HG03280 (cell line): ENCODE measurements around the gene ALDH18A1.

Experiments used
- ATAC-seq: cut with Tn5 transposase; IDR thresholded peaks from one replicate; pipeline ENCODE4 v1.9.1; 2021; ENCODE audit warnings: mild to moderate bottlenecking, moderate library complexity; ENCODE audit not compliant: unreplicated experiment

ALDH18A1 gene

DNA sequence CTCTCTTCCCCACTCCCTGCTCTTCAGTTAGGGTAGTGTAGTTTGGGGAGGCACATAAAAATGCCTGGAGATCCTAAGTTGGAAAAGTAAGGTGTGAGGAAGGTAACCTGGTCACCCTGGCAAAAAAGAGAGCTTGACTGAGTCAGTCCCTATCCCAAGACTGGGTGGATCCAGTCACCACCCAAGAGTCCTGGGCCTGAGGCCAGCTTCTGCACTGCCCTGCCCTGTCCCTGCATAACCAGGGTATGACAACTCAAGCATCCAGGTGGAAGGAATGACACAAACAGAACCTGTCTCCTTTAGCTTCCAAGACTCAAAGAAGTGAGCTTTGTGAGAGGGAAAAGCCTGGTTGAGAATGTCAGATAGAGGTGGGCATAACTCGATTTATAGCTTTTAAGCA is 68.5 kb downstream of the ALDH18A1 start:
- ATAC-seq = no peak

DNA sequence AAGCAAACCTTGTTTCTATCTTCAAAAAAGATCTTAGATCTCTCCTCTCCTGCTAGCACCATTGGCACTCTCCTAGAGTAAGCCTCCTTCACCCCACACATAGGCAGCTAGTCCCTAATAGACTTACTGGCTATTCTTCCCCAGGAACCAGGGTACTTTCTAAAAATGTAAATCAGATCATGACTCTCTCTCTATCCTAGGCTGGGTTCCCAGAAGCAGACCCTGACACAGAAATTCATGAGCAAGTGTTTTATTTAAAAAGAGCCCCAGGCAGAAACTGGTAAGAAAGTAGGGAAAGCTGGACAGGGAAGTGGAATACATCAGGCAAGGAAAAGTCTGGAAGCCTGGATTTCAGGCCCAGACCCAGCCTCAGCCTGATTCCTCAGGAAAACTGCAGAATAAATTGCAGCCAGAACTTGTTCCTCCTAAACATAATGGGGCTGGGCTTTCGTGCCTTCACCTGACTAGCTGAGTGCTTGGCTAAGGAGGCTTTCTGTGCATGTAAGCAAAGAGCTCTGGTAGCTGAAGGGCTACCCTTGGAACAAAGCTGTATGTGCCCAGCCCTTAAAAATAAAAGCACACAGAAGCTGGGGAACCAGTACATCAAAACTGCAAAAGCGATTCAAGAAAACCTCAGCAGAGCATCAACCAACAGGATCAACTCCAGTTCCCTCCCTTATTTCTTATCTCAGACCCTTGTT is 76.5 kb downstream of the ALDH18A1 start:
- no peak for ATAC-seq

DNA sequence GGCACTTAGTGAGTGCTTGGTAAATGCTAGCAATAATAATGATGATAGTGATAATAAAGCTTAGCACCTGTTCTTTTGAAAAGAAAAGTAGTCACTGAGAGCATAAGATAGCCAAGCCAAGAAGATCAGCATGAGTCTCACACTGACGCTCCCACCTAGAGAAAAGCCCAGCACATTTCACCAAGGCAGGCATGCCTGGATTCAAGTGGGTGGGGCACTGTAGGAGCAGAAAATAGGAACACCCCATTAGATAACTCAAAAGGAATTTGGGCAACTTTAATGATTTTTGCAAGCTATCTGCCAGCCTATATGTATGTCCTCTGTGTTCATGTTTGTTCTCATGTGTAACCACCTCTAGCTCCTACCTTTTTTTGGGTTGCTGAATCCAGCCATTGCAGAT is 77.2 kb downstream of the ALDH18A1 start:
- no peak for ATAC-seq

DNA sequence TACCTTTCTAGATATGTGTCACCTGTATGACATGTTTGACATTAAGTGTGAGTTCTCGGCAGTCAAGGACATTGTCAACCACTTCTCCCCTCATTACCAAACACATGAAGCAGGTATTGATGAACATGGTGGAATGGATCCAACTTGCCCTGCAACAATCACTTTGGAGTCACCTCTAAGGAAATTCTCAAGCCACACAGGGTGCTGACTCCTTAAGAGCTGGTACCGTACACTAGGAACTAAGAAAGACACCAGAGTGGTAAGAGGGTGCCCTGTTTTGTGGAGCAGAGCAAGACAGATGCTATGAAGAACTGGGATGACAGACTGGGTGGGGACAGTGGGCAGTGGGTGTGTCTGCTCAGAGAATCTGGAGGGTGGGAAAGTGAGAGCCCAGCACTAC is 77.9 kb downstream of the ALDH18A1 start:
- no peak for ATAC-seq

DNA sequence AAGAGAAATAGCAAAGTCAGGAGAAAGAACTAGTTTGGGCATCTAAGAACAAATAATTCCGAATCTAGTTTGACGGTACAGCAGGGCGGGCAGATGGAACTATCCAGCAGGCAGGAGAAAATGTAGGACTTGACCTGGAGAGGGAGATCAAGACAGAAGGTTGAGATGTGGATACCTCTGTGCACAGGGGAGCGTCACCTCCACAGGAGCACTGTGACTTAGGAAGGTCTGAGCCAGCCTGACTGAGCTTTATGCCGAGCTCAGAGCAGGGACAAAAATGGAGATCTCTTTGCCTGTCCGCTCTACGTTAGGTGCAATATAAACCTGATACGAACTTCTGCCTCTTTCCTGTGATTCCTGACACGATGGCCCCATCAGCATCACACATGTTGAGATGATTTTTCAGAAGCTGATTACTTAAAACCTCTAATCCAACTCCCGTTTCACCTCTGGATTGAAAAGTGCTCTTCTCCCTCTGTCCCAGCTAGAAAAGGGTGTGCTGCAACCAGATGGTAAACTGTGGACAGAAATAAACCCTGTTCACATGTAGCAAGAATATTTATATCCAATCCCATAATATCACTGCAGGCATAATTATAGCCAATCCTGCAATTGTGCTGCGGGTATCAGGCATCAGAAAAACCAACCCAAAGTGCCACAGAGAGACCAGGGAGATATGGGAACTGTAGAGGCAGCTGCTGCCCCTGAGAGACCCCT is 81.7 kb downstream of the ALDH18A1 start:
- ATAC-seq = no peak

DNA sequence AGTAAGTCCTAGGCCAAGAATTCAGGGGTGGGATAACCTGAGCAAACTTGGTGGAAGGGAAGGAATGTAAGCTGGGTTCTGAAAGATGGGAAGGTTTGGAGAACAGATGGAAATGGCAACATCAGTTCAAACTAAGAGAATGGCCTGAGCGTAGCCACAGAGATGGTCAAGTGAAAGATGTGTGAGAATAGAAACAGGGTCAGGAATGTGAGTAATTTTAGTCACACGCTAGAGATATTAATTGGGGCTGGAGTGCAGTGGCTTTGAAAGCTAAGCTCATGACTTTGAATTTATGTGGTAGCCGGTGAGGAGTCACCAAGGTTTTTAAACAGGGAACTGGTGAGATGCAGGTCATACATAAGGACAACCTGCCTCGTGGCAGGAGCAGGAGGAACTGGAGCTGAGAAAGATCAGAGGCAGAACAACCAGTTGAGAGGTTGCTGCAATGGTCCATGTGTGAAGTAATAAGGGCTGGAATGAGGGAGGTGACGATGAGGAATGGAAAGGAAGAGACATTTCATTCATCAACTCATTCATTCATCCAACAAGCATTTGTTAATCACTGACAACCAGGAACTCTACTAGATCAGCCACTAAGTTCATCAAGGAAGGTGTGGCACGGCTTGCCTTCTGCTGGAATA is 82.4 kb downstream of the ALDH18A1 start:
- no peak for ATAC-seq

DNA sequence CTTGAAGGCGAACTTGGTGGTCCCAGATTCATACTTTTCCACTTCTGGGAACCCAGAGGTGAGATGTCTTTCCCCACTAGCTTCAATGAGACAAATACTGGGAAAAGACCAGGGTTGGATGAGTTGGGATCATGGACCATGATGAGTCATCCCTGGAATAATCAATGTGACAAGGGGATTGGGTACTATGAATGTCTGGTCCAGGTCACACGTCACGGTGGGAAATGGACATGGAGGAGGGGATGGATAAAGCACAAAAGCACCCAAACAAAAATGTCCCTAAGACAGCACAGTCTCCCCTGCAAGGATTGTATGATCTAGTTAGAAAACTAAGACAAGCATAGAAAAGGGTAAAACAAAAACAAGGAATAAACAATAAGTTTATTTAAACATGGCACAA is 83.0 kb downstream of the ALDH18A1 start:
- no peak for ATAC-seq

DNA sequence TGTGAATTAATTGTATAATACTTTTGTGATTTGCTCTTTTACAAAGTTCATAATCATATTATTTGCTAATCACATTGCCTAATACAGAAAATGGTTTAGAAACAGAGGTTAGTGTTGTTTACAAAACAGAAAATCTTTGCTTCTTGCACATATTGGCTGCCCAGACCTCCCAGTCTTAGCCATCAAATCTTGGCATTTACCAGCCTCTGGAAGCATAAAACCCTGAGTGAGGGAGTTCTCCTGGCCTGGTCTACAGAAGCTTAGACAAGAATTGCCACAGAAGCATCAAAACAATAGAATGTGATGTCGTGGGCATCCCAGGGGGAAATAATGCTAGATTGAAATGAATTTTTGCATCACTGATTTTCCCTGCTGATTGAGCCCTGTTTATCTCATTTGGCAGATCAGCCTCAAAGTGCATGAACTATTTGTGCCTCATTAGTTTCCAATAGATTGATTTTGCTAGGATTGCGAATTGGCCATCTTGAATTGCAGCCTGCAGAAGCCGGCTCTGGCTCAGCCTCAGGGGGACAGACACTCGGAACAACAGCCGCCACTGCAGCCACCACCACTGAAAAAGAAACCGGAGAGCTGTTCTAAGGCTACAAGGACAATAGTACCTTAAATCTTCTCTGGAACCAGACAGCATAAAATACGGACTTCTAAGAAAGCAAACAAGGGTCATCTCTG is 84.2 kb downstream of the ALDH18A1 start:
- ATAC-seq = no peak

DNA sequence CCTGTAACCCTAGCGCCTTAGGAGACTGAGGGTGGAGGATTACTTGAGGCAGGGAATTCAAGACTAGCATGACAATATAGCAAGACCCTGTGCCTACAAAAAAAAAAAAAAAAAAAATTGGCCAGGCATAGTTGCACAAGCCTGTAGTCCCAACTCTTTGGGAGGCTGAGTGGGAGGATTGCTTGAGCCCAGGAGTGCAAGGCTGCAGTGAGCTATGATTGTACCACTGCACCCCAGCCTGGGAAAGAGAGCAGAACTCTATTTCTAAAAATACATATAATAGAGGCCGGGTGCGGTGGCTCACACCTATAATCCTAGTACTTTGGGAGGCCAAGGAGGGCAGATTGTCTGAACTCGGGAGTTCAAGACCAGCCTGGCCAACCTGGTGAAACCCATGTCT is 85.1 kb downstream of the ALDH18A1 start:
- no peak for ATAC-seq

DNA sequence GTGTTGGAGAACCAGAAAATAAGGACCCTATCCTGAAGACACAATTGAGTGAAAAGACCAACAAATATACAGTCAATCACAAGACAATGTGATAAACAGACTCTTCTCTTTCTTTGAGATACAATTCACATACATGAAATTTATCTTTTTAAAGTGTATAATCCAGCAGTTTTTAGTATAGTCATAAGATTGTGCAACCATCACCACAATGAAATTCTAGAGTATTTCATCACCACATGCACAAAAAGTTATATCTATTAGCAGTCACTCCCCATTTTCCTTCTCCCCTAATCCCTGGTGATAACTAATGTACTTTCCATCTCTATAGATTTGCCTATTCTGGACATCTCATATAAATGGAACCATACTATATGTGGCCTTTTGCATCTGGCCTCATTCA is 87.1 kb downstream of the ALDH18A1 start:
- no peak for ATAC-seq

DNA sequence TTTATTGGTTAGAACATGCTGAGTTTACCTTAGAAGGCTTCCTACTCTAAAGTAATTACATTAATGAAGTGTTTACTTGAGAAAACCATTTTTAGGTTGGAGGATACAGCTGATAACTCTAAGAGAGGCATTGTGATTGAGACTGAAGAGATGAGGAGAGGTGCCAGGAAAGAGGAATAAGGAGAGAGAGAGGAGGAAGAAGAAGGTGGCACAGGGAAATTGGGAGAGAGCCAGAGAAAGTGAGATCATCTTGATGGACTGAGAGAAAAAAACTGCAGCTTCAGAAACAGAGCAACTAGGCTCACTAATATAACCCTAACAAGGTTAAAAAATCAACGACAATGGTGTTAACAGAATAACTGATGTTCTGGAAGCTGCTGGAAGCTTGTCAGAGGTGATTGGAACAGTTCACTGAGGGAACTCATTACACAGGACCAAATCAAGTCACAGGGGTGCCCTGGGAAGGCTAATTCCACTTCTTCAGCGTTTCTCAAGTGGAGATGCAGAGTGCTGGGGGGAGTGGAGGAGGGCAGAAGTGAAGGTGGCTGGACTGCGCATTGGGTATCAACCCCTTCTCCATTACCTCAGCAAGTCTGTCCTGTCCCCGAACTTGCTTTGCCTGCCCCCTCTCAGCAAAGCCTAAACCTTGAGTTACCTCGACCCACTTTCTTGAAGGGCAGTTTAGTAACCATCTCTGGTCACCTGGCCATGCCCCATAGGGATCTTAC is 88.4 kb downstream of the ALDH18A1 start:
- no peak for ATAC-seq

DNA sequence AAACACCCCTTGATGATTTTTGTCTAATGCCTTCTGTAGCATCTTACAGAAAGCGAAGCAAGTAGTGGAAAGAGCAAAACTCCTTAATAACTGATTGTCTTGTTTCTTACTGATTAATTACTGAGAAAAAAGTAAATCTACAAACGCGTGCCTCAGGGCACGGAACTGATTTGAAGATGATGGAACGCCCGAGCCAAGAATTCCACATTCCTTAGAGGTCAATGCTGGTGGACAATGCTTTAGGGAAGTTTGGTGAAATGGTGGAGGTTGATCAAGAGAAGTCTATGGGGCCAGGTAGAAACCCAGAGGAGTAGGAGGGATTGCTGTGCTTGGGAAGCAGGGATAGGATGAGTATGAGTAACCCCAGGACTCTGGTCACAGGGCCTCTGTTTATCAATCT is 90.4 kb downstream of the ALDH18A1 start:
- no peak for ATAC-seq

DNA sequence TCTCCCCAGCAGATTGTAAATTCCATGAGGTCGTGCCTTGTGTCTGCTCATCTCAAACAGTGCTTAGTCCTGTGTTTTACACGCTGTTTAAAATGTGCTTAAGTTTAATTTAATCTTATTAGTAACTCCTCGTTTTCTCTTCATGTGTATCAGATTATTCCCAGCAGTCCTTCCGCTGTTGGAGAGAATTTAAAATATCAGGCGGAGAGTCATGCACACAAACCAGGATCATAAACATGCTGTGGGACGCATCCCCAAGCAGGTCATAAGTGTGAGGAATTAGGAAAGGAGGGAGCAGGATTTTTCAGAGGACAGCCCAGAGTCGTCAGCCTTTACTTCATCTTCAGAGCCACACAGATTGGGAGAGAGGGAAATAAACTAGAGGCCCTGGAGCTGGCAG is 91.2 kb downstream of the ALDH18A1 start:
- ATAC-seq = no peak

DNA sequence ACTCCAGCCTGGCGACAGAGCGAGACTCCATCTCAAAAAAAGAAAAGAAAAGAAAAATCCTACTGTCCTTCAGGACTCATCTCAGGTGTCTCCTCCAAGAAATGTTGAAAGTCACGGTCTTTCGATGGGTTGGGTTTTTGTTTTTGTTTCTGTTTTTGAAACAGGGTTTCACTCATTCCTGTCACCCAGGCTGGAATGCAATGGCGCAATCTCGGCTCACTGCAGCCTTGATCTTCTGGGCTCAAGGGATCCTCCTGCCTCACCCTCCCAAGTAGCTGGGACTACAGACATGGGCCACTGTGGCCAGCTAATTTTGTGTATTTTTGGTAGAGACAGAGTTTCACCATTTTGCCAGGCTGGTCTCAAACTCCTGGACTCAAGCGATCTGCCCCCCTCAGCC is 92.2 kb downstream of the ALDH18A1 start:
- ATAC-seq = no peak

DNA sequence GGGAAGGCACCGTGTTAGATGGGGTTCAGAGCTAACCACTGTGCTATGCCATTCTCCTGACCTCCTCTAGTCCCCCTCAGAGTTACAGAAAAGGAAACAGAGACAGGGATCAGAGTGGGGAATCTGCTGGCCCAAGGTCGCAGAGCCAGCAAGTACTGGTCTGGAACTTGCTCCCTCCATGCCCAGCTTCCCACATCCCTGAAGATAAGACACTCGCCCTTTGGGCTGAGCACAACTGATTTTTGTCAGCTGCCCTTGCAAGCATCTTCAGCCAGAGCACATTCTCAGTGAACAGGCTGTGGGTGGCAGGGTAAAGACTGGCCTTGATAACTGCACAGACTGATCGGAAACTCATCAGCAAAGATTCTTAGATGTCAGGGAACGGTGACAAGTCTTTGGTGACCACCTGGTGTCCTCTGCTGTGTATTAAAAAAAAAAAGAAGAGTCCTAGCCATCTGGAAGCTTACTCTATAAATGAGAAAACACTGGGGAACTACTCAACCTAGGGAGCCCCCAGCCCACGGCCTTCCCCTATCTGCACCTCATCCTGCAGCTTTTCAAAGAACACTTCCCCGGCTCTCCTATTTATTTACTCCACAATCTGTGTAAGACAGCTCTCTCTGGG is 94.1 kb downstream of the ALDH18A1 start:
- ATAC-seq = no peak

DNA sequence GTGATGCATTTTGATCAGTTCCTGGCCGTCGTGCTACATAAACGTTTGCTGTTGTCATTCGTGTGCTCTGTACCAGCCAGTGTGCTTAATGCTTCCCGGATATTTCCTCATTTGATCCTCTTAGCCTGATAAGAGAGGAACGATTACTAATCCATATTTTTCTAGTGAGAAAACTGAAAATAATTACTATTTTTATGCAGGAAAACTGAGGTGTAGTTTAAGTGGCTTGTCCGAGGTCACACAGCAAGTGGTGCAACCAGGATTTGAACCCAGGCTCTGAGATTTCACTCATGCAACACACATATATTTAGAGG is 94.7 kb downstream of the ALDH18A1 start:
- no peak for ATAC-seq

DNA sequence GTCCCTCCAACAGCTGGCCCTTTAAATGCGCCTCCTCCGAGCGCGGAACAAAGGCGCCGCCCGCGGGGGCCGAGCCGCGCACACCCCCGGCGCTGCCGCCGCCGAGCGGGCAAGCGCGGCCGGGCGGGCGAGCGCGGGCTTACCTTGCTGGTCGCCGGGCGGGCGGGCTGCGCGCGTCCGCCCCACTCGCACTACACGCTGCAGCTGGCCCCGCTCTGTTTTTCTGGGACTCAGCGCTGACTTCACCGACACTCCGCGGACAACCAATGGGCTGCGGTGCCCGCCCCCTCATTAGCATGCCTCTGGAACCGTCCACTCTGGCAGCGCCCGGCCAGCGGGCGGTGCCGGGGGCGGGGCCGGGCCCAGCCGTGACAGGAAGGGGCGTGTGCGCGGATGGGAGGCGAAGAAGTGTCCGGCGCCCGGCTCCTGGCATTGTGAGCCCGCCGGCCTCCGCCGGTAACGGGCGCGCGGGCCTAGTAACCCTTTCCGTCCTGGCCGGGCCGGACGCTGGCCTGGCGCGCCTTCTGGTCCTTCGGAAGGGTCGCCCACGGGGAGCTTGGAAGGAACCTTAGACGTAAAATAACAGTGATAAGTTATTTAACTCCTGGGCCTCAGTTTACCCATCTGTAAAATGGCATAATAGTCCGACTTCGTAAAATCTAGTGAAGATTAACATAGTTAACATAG is 95.2 kb downstream of the ALDH18A1 start, which contains the start of gene SORBS1:
TSS of gene SORBS1 (minus strand) at position 195 of the 687 bp plus-strand sequence. CDS start 120,236 bp downstream, outside the sequence.
- ATAC-seq = peak; percentile 99

DNA sequence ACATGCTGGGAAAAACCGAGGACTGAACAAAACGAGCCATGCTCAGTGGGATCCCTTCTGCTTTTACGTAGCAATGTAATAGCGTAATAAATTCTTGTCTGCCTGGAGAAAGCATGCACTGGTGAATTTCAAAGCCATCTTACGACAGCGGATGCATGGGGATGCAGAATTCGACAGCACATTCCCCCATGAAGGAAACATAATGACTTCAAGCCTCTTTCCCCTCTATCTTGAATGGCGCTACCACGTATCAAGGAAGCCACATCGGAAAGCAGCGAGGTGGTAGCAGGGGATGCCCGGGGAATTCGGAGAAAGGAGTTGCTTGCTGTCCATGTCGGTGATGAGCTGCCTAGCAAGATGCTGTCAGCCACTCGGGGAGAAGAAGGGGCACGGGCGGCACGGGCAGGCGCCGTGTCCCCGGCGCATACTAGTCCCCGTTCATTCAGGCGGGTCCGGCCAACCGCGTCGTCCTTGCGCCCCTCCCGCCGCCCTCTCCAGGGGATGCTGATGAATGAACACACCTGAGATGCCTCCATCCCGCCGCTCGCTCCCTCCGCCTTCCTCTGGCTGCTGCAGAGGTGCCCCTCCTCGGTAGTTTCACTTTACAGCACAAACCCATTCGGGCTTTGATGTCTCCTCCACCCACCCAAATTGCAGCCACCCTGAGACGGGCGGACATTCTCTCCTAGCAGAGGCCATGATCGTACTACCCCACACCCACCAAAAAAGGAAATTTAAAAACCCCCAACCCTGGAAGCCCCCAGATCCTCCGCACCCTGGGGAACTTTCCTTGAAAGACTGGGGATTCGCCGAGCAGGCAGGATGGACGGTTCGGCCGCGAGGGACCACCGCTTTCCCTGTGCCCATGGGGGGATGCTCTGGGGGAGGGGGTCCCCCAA is 96.0 kb downstream of the ALDH18A1 start:
- ATAC-seq = no peak

DNA sequence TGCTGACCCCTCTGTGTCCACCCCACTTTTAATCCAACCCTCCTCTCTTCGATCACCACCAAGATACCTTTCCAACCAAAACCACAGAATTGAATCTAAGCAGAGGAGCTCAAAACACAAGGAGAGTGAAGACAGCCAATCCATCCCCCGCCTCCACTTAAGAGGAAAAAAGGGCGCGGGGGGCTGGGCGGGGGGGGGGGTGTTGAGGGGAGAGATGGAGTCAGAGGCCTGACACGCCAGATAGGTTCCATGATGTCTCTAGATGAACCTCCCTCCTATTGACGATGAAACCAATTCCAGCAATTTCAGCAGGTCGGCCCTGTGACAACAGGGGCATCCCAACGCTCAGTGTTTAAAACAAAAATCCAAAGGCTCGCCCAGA is 96.6 kb downstream of the ALDH18A1 start:
- ATAC-seq = no peak
